Measurements from ENCODE around the gene SLC2A11.
A peak's percentile ranks its signal among the peaks of the same experiment; 100 is the strongest.
"Not testable (repeated sequence)": the region's sequence is repeated elsewhere in the genome, so short reads cannot be mapped to it uniquely, and the experiment has no call there.

The SLC2A11 gene

DNA sequence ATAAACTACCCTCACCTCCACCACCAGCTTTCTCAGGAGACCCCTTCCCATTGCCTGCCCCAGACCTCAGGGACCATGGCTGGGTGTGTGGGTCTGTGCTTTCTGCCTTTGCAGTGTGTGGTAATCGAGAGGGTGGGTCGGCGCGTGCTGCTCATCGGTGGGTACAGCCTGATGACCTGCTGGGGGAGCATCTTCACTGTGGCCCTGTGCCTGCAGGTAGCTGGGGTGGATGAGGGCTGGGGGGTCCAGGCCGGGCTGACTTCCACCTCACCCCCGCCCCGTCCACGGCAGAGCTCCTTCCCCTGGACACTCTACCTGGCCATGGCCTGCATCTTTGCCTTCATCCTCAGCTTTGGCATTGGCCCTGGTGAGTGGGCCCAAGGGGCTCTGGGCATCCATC, 26.0 kb downstream of the SLC2A11 start:
- FAIRE-seq (no peak), DNase-seq (ENCODE audit: extremely low spot score, insufficient read length, low read depth) (no peak)

DNA sequence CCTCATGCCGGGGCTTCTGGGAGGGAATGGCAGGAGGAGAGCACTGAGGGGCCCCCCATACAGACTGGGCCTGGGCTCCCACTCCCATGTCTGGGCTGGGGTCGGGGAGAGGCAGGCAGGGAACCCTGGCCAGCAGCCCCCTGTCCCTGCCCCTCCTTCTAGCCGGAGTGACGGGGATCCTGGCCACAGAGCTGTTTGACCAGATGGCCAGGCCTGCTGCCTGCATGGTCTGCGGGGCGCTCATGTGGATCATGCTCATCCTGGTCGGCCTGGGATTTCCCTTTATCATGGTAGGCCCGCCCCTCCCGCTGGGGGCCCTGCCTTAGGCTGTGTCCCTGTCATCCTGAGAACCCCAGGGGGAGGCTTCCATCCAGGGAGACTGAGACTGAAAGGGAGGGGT, 26.5 kb downstream of the SLC2A11 start:
- FAIRE-seq (no peak), DNase-seq (ENCODE audit: extremely low spot score, insufficient read length, low read depth) (no peak)

DNA sequence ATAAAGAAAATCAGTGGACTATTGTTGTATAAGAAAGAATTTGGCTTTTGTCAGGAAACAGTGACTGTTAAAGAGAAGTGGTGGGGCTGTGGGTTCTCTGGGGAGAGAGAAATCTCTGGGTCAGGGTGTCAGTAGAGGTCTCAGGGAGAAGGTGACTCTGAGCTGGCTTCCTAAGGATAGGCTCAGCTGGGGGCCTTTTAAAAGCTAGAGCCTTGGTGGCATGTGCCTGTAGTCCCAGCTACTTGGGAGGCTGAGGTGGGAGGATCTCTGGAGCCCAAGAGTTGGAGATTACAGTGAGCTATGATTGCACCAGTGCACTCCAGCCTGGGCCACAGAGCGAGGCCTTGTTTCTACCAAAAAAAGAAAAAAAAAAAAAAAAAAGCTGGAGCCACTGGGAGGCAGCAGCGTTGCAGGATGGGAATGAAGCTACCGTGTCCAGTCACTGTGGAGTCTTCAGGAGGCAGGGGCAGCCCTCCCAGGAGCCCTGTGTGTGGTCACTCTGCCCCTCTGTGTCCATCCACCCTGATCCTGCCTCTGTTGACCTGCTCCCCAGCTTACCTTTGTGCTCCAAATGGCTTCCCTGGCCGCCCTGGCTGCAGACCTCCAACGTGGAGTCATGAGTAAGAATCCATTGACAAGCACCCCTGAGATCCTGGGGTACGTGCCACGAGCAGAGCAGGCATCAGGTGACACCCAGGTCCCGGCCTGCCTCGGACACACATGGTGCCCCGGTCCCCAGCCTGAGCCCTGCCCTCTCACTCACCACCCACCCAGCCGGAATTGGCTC, 31.1 kb downstream of the SLC2A11 start:
- no peak for FAIRE-seq
- no peak for DNase-seq (ENCODE audit: extremely low spot score, insufficient read length, low read depth)

DNA sequence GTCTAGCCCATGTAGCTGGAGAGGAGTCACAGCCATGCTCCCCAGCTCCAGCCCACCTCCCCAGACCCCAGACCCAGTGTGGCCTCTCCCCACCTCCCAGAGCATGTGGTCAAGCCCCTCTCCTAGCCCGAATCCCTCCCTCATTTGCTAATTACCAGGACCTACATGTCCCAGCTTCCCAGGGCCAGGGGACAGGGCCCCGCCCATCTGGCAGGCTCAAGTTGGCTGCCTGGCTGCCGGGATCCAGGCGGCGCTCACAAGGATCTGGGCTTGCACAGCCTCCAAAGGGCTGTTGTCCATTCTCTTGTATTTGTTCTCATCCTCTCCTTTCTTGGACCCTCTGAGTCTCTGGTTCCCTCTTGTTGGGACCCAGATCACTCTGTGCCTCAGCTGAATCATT, 31.9 kb downstream of the SLC2A11 start:
- FAIRE-seq (no peak), DNase-seq (ENCODE audit: extremely low spot score, insufficient read length, low read depth) (no peak)

DNA sequence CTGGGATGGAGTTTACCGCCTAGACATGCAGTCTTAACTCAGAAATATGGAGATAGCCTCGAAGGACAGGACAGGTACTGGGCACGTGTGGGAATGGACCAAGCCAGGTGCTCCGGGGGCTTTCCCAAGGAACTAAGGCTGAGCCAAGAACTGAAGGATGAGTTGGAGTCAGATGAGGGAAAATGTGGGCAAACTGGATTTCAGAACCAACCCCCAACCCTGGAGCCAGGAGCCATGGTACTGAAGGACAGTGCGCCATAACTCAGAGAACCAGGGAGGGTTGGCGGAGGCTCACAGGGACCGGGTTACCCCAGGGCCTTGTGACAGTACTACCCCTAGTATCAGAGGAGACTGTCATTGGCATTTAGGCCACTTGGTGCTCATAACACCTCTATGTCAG, 34.1 kb downstream of the SLC2A11 start:
- DNase-seq (ENCODE audit: extremely low spot score, insufficient read length, low read depth) (no peak), FAIRE-seq (no peak)

DNA sequence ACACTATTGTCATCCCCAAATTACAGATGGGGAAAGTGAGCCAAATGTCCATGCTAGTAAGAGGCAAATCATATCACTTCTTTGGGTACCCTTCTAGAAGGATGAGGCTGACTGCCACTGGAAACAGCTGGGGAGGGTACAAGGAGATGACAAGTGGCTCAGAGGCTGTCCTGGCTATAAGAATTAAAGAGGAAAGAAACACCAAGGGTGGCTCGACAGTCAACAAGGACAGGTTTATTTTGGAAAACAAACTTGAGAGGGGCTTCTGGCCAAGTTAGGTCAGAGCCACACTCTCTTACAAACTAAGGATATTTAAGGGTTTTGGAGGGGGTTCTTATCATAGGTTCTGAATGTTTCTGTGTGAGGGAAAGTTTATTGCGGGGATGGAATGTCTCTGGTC, 34.5 kb downstream of the SLC2A11 start:
- FAIRE-seq (no peak), DNase-seq (ENCODE audit: extremely low spot score, insufficient read length, low read depth) (no peak)

DNA sequence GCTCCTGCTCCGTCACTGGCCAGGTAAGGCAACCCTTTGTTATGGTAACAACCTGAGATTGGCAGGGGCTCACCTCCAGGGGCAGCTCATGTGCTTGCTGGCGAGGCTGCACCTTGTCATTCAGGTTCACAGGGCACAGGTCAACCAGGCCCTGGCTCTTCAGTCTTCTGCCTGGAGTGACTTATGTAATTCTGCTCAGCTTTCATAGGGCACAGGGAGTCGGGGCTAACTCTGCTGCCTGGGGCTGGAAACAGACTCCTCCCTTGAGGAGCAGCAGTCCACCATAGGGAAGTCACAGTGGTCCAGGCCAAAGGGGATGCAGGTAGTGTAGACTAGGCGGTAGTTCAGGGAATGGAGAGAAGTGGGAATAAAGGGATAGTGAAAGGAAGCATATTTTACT, 35.0 kb downstream of the SLC2A11 start:
- no peak for FAIRE-seq

DNA sequence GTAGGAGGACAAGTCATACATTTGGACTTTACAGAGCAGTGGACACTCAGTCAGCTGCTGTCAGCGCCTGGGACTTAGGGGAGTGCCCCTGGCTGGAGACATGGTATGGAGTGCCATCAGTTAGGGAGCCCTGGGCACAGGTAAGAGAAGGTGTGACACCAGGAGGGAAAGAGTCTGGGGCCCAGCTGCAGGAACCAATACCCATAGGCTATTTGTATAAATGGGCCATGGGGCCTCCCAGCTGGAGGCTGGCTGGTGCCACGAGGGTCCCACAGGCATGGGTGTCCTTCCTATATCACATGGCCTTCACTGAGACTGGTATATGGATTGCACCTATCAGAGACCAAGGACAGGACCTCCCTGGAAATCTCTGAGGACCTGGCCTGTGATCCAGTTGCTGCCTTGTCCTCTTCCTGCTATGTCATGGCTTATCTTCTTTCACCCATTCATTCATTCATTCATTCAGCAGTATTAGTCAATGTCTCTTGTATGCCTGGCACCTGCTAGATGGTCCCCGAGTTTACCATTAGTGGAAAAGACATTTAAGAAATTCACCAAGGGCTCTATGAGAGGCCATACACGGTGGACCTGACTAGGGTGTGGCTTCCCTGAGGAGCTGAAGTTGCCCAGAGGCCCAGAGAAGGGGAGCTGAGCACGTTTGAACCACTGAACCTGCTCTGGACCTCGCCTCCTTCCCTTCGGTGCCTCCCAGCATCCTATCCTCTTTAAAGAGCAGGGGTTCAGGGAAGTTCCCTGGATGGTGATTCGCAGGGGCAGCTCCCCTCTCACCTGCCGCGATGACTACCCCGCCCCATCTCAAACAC, 35.7 kb downstream of the SLC2A11 start:
- FAIRE-seq (no peak), DNase-seq (ENCODE audit: extremely low spot score, insufficient read length, low read depth) (no peak)

More for the DNA sequence above, 35.0 kb downstream of the SLC2A11 start:
- no peak for DNase-seq (ENCODE audit: extremely low spot score, insufficient read length, low read depth)

DNA sequence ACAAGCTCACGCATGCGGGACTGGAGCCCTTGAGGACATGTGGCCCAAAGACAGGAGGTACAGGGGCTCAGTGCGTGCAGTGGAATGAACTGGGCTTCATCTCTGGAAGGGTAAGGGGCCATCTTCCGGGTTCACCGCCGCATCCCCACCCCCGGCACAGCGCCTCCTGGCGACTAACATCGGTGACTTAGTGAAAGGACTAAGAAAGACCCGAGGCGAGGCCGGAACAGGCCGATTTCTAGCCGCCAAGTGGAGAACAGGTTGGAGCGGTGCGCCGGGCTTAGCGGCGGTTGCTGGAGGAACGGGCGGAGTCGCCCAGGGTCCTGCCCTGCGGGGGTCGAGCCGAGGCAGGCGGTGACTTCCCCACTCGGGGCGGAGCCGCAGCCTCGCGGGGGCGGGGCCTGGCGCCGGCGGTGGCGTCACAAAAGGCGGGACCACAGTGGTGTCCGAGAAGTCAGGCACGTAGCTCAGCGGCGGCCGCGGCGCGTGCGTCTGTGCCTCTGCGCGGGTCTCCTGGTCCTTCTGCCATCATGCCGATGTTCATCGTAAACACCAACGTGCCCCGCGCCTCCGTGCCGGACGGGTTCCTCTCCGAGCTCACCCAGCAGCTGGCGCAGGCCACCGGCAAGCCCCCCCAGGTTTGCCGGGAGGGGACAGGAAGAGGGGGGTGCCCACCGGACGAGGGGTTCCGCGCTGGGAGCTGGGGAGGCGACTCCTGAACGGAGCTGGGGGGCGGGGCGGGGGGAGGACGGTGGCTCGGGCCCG, 36.5 kb downstream of the SLC2A11 start, which contains the start of gene MIF:
MIF (plus strand) TSS at position 439 of the 765 bp plus-strand sequence; CDS start at position 531, 92 bp downstream.
- FAIRE-seq: peak; percentile 94
- DNase-seq (ENCODE audit: extremely low spot score, insufficient read length, low read depth): peak; percentile 94

DNA sequence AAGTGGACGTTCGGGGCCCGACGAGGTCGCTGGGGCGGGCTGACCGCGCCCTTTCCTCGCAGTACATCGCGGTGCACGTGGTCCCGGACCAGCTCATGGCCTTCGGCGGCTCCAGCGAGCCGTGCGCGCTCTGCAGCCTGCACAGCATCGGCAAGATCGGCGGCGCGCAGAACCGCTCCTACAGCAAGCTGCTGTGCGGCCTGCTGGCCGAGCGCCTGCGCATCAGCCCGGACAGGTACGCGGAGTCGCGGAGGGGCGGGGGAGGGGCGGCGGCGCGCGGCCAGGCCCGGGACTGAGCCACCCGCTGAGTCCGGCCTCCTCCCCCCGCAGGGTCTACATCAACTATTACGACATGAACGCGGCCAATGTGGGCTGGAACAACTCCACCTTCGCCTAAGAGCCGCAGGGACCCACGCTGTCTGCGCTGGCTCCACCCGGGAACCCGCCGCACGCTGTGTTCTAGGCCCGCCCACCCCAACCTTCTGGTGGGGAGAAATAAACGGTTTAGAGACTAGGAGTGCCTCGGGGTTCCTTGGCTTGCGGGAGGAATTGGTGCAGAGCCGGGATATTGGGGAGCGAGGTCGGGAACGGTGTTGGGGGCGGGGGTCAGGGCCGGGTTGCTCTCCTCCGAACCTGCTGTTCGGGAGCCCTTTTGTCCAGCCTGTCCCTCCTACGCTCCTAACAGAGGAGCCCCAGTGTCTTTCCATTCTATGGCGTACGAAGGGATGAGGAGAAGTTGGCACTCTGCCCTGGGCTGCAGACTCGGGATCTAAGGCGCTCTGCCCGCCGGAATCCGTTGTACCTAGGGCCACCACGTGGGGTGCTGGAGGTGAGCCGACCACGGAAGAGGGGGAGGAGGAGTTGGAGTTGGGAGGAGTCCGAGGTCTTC, 37.3 kb downstream of the SLC2A11 start:
- DNase-seq (ENCODE audit: extremely low spot score, insufficient read length, low read depth) (peak; percentile 69), FAIRE-seq (peak; percentile 92)

DNA sequence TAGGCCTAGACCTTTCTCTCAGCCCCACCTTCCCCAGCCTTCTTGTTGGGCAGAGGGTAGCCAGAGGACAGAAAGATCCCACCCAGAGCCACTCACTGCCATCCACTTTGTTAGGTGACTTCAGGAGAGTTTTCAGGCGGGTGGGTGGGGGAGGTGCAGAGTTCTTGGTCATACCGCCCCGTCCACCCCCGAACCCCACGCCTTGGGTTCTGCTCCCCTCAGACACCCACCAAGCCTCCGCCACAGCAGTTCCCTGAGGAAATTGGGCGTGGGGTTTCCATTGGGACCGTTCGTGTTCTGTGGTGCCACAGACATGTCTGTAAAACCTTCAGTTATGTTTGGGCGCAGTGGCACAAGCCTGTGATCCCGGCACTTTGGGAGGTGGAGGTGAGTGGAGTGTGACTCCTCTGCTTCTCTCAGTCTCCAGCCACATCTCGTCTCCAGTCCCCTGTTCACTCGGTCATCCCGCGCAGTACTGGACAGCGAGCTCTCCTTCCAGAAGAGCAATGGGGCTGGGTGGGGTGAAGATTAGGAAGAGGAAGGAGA, 38.0 kb downstream of the SLC2A11 start:
- no peak for DNase-seq (ENCODE audit: extremely low spot score, insufficient read length, low read depth)
- no peak for FAIRE-seq

DNA sequence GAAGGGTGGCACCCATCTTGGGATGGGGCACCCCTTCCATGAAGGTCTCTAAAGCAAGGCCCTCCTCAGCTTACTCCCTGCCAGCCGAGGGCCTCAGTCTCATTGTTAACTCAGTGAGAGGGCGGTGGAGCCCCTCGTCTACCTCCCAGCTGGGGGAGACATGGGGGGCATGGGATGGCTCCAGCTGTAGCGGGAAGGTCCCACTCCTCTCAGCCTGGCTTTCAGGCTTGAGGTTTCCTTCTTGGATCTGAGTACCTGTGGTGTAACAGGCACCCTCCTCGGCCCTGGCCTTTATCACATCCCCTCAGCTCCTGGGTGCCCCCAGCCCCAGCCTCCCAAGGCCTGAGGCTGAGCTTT, 38.5 kb downstream of the SLC2A11 start:
- DNase-seq (ENCODE audit: extremely low spot score, insufficient read length, low read depth) (no peak), FAIRE-seq (no peak)

DNA sequence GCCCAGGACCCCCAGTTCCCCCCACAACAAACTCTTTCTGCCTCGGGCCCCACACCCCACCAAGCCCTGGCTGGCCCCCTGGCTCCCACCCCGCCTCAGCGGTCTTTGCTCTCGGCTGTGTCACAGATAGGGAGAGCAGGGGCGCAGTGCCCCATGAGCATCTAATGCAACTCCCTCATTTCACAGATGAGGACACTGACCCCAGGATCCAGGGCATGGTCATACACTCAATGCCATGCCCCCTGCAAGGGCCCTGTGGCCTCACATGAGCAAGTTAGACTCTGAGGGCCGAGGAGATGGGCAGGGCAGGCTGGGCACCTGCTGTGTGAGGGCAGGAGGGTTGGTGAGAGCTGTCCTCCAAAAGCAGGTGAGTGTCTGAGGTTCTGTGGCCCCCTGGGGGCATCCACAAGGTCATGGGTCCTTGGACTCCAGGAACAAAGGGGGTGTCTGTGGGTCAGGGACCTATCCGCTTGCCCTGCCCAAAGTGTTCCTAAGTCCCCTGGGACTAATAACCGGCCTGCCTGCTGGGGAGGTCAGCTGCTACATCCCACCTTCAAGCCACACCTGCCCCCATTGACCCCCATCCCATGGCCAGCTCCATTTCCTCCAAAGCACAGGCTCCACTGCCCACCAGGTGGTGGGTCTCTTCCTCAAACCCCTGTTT, 39.0 kb downstream of the SLC2A11 start:
- DNase-seq (ENCODE audit: extremely low spot score, insufficient read length, low read depth) (no peak), FAIRE-seq (no peak)

DNA sequence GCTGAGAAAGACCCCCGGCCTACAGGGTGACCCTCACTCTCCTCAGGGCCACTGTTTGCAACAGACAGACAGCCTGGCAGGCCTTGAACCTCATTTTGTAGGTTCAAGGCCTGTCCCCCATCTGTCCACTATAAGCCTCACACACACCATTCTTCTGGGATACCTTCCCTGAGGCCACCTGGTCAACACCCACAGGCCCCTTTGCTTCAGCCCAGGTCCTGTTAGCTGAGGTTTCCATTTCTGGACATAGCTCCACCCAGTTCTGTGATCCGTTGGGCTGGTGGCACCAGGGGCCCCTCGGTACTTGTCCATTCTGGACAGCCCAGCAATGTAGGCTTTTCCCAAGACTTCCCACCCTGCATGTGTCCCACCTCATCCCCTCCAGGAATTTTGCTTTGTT, 39.6 kb downstream of the SLC2A11 start:
- FAIRE-seq: no peak
- DNase-seq (ENCODE audit: extremely low spot score, insufficient read length, low read depth): no peak

DNA sequence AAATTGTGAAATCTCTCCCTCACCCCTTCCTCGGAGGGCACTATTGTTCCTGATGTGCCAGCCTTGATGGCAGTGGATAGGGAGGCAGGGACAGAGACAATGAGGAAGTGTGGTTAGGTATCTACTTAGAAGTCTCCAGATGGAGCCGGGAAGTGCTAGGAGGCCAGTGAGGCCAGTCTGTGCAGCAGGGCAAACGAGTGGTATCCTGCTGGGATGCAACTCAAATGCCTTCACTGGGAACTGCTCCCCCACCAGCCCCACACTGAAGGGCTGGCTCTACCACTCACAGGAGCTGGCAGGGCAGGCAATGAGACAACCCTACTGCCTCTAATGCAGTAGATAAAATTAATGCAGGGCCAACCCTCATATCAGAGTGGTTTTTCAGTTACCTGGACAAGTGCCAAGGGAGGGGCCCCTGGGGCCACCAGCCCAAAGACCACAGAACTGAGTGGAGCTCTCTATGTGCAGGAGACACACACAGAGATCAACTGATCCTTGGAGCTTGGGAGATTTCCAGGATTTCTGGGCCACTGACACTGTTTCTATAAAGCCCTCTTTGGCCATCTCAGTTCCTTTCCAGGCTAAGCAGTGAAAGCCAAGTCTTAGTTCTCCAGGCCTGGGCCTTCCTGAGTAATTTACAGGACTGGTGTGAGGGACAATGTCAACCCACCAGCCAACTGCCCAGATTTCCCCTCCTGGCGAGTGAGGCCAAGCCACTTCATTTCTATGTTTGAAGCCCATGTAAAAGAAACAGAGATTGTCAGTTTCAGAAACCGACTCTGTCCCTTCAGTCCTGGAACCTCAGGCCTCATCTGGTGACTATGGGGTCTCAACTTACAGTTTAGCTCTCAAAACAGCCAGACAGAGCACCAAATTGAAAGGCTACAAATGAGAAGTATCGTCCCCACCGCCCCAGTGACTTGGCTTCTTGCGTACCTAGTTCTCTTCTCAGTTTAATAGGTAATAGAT, 40.6 kb downstream of the SLC2A11 start:
- DNase-seq (ENCODE audit: extremely low spot score, insufficient read length, low read depth): no peak
- FAIRE-seq: no peak

DNA sequence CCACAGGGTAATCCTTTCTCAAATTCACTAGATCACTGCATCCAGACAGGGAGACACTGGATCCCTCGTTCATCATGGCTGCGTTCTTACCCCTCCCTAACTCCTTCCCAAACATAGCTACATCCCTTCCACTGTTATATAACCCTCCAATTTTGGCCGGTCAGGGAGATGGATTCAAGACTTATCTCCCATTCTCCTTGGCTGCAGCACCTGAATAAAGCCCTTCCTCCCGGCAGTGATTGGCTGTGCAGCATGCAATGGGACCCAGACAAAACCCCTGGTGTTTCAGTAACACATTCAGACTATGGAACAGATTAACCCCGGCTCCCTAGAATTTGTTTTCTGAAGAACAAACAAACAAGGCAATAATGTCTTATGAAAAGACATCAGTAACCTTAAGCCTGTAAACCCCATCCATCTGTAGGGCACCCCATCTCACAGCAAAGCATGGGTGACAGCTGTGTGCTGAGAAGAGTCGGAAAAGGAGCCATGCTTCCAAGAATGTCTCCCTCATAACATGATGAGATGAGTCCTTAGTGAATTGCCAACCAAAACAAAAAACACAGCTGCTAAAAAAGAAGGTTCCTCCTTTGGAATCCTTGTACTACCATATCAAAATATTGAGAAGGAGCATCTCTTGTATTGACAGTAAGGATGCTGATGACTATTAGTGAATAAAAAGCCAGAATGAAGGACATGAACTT, 41.5 kb downstream of the SLC2A11 start:
- DNase-seq (ENCODE audit: extremely low spot score, insufficient read length, low read depth): no peak
- no peak for FAIRE-seq

DNA sequence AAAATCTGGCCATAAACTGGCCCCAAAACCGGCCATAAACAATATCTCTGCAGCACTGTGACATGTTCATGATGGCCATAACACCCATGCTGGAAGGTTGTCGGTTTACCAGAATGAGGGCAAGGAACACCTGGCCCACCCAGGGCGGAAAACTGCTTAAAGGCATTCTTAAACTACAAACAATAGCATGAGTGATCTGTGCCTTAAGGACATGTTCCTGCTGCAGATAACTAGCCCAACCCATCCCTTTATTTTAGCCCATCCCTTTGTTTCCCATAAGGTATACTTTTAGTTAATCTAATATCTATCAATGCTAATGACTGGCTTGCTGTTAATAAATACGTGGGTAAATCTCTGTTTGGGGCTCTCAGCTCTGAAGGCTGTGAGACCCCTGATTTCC, 42.6 kb downstream of the SLC2A11 start:
- FAIRE-seq: not testable (repeated sequence)

More for the DNA sequence above, 42.6 kb downstream of the SLC2A11 start:
- DNase-seq (ENCODE audit: extremely low spot score, insufficient read length, low read depth): not testable (repeated sequence)
